Activated CD8-positive, alpha-beta memory T cell treated with anti-CD3 and anti-CD28 coated beads for 24 hours (primary cell): ENCODE results near the gene CCDC63.

Source experiments
- DNase-seq: peaks from one replicate; pipeline ENCODE4 v3.0.0-alpha.2; 2020

CCDC63 gene

GRCh38 chr12:110846615-110847566, at the start of gene CCDC63:
Gene CCDC63, plus strand, starts transcription at chr12:110846987. Its CDS starts 5,968 bp downstream, at chr12:110852955.
- DNase-seq: peak; percentile 69

GRCh38 chr12:110798461-110798860, 48.3 kb upstream of the CCDC63 start:
- DNase-seq: no peak

GRCh38 chr12:110802489-110802888, 44.3 kb upstream of the CCDC63 start:
- DNase-seq: no peak

GRCh38 chr12:110804406-110804805, 42.4 kb upstream of the CCDC63 start:
- DNase-seq: no peak

GRCh38 chr12:110807640-110808039, 39.1 kb upstream of the CCDC63 start:
- no peak for DNase-seq

GRCh38 chr12:110809149-110809548, 37.6 kb upstream of the CCDC63 start:
- no peak for DNase-seq

- DNase-seq: no peak
Measured at GRCh38 chr12:110811972-110812371, 34.8 kb upstream of the CCDC63 start.

GRCh38 chr12:110813285-110813684, 33.5 kb upstream of the CCDC63 start:
- no peak for DNase-seq

GRCh38 chr12:110813756-110814155, 33.0 kb upstream of the CCDC63 start:
- DNase-seq: no peak

GRCh38 chr12:110816248-110816647, 30.5 kb upstream of the CCDC63 start:
- no peak for DNase-seq

GRCh38 chr12:110816779-110817178, 30.0 kb upstream of the CCDC63 start:
- no peak for DNase-seq

GRCh38 chr12:110818511-110818910, 28.3 kb upstream of the CCDC63 start:
- DNase-seq: no peak

- DNase-seq: no peak
Measured at GRCh38 chr12:110819150-110819549, 27.6 kb upstream of the CCDC63 start.

GRCh38 chr12:110819646-110820045, 27.1 kb upstream of the CCDC63 start:
- no peak for DNase-seq

- DNase-seq: no peak
Measured at GRCh38 chr12:110821917-110822316, 24.9 kb upstream of the CCDC63 start.

GRCh38 chr12:110822821-110823415, 23.9 kb upstream of the CCDC63 start:
- DNase-seq: no peak

GRCh38 chr12:110824342-110824741, 22.4 kb upstream of the CCDC63 start:
- DNase-seq: no peak

GRCh38 chr12:110825530-110825929, 21.3 kb upstream of the CCDC63 start:
- DNase-seq: no peak

GRCh38 chr12:110826592-110827200, 20.1 kb upstream of the CCDC63 start:
- peak; percentile 97 for DNase-seq

- no peak for DNase-seq
Measured at GRCh38 chr12:110829308-110829707, 17.5 kb upstream of the CCDC63 start.

- no peak for DNase-seq
Measured at GRCh38 chr12:110836291-110836690, 10.5 kb upstream of the CCDC63 start.

- no peak for DNase-seq
Measured at GRCh38 chr12:110841007-110841406, 5.8 kb upstream of the CCDC63 start.

- no peak for DNase-seq
Measured at GRCh38 chr12:110844131-110844530, 2.7 kb upstream of the CCDC63 start.
